ENCODE measurements around the gene SRPK2.

SRPK2 gene

DNA sequence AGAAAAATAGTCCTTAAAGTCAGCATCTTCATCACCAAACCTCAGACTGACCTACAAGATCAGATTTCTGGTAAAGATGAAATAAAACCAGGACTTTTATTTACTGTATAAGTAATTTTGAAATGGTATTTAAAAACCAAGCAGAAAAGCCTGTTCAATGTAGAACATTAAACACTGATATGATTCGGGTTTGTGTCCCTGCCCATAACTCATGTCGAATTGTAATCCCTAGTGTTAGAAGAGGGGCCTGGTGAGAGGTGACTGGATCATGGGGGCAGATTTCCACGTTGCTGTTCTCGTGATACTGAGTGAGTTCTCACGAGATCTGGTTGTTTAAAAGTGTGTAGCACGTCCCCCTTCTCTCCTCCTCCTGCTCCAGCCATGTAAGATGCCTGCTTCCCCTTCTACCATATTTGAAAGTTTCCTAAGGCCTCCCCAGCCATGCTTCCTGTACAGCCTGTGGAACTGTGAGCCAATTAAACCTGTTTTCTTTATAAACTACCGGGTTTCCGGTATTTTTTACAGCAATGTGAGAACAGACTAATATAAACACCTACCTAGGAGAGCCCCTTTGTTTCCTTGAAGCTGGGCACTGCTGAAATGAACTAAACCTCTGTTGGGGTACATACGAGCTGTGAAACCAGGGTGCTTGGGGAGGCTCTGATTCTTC is 254.6 kb downstream of the SRPK2 start:
- DNase-seq (ENCODE audit: low spot score), result no peak

DNA sequence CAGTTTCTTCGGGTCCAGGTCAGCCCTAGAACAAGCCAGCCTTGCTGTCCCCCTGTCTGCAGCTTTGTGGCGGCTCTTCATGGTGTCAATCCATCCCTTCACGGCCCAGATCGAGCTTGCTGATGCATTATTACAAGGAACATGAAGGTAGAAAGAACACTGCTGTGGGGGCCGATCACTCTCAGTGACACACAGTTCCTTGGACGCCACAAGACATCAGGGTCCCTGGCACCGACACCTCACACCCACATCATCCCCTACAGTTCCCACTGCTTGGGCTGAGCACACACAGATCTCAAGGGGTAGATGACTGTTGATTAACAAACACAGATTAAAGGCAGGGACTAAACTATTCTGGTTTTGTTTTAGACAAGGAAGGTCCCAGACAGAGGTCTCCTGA is 255.4 kb downstream of the SRPK2 start:
- no peak for DNase-seq (ENCODE audit: low spot score)

DNA sequence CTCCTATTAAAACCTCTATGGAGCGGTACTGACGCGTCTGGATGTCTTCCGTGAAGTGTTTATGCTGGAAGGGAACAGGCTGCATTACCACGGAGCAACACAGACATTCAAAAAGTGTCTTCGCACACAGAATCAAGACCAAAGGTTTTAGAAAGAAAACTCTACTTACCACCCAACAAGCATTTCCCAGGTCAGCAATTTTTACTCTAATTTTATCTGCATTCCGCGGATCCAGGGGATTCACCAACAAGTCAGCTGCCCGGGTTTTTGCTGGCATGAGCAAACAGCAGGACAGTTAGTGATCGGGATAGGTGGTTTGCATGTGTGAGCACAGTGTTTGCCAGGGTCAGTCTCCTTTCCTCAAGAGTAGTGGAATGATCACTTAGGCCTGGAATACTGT is 255.9 kb downstream of the SRPK2 start:
- no peak for DNase-seq (ENCODE audit: low spot score)

DNA sequence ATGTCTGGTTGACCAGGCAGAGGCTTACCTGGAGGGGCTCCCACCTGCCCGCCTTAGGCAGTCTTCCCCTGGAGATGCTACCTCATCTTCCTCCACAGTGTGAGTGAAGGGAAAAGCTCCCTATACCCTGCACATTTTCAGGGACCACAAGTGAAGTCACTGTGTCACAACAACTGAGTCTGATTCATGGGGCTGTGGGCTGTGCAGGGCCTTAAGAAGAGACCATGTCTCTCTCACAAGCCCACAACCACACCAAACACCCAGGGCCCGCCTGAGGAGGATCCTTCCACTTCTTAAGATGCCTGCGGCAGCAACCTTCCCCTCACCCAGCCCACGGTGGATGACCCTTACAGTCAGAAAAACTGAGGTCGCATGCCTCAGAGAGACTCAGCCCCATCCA is 256.4 kb downstream of the SRPK2 start:
- DNase-seq (ENCODE audit: low spot score), result no peak

DNA sequence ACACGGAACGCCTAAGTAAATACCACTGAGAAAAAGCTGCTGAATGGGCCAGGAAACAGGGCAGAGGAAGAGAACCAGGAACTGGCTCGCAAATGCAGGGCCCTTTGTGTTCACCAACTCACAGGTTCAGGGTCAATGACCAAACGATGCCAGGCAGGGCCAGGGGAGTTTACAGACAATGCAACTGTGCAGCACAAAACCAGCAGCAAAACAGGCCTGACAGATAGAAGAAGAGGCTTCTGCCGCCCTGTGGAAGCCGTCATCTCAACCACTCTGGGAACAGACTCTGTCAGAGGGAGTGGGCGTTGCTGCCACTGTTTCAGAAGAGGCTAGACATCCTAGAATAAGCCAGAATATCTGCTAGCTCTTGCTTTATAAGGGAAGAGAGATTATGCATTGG is 256.8 kb downstream of the SRPK2 start:
- DNase-seq (ENCODE audit: low spot score), result no peak

DNA sequence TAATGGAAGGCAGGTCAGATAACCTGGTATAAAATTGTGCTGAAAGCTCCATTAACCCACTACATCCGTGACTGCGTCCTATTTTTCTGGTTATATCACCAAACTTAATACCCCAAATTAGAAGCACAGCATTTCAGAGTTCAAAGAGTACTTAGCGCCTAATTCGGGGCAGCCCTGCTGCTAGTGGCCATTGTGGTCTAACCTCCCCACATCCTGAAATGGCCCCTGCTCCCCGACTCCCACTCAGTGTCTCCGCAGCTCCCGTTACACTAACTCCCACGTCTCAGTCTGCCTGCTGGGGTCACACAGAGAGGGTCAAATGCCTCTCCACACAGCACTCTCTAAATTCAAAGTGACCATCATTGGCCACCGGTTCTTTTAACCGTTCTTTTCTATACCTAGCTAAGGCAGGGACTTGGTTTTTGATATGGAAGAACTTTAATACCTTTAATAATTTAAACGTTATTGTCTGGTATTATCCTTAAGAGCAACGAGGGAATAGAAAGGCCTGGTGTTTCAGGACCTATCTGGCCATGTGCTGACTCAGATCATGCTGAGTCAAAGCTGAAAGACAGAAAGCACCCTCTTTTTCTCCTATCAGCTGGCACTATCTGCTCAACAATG is 257.6 kb downstream of the SRPK2 start:
- no peak for DNase-seq (ENCODE audit: low spot score)

DNA sequence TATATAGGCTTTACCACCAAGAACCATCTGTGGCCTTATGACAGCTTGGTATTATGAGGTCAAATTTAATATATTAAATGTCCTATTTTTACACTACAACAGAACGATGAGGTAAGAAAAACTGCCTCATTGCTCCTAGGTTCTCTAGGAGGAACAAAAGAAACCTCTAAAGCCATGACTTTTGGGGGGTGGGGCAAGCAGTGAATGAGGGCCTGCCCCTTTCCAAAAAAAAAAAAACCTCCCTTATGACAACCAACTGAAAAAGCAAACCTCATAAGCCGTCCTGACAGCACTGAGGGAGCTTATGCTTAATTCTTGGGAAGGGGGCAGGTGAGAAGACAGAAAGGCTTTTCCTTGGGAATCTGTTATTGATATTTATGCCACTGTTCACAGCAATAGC is 258.1 kb downstream of the SRPK2 start:
- no peak for DNase-seq (ENCODE audit: low spot score)

DNA sequence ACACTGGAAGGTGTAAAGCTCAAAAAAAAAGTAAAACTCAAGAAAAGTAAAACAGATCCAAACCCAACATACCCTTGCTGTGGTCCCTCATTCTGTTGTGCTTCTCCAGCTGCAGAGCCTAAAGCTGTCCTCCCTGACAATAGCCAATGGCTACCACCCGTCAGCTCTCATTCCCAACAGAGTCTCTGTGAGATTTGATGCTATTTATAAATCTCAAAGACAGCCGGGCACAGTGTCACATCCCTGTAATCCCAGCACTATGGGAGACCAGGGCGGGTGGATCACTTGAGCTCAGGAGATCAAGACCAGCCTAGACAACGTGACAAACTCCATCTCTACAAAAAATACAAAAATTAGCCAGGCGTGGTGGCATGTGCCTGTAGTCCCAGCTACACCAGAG is 258.7 kb downstream of the SRPK2 start:
- DNase-seq (ENCODE audit: low spot score), result no peak

DNA sequence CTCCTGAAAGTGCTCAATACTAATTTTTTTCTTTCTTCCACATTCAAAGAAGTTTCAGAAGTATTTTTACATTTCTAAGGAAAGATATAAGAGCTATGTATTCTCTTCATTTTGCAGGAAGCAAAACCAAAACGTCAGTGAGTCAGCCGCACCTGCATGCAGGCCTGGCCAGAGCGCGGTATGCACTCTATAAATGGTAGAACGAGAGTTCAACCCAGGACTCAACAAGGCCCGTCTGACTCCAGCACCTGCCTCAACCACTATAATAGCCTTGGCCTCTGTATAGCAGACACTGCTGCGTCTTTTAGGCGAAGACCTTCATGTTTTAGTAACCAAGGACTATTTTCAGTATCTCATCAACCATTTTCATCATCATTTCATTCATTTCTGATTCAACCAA is 261.5 kb downstream of the SRPK2 start:
- DNase-seq (ENCODE audit: low spot score), result no peak

DNA sequence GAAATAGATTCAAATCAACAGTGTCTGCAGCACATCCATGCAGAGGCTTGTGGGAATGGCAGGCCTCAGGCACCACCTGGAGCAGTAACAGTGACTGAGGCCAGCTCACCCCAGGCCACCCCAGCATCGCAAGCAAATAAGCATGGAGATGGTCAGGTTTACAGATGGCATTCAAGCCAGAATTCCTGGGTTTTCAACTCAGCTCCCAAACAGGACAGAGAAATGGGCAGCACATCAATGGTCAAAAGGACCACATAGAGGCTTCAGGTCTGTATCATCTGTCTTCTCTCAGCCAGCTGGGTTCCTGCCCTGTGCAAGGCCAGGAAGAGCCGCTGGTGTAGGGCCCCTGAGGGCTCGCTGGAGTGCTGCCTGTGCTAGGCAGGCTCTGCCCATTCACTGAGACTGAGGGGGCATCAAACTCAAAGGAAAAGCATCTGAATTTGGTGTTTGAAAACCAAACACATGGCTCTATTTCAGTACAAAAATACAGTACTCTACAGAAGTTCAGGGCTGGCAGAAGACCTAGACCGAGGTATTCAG is 262.2 kb downstream of the SRPK2 start:
- DNase-seq (ENCODE audit: low spot score), result no peak

DNA sequence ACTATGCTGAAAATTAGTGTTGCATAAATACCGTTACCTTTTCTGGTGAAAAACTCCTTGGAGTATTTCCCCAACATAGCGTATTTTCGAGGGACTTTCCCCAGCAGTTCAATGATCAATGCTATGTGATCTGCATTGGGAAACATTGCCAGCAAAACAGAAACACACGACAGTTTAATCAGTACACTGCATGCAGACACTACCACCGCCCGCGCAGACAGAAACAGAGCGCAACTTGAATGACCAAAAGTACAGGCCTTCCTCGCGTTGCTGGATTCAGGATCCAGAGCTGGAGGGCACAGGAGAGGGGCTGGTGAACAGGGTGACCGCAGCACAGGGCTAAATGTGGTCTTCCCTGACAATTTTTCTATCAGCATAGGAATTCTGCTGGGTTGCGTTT is 263.0 kb downstream of the SRPK2 start:
- DNase-seq (ENCODE audit: low spot score), result no peak

DNA sequence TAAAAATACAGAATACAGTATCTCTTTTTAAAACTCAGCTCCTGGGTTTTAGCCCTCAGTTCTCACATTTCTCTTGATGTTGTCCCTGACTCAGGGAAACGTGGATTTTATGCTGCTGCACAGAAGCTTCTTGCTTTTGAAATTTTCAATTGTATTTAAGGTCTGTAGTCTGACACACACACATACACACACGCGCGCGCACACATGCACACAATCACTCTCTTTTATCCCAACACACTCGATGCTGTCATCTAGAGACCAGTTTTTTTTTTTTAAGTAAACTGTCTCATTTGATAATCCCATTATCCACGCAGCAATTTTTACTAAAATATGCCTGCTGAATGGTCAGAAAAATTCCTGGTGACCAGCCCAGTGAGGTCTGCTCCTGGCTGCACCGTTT is 266.1 kb downstream of the SRPK2 start:
- DNase-seq (ENCODE audit: low spot score), result no peak

DNA sequence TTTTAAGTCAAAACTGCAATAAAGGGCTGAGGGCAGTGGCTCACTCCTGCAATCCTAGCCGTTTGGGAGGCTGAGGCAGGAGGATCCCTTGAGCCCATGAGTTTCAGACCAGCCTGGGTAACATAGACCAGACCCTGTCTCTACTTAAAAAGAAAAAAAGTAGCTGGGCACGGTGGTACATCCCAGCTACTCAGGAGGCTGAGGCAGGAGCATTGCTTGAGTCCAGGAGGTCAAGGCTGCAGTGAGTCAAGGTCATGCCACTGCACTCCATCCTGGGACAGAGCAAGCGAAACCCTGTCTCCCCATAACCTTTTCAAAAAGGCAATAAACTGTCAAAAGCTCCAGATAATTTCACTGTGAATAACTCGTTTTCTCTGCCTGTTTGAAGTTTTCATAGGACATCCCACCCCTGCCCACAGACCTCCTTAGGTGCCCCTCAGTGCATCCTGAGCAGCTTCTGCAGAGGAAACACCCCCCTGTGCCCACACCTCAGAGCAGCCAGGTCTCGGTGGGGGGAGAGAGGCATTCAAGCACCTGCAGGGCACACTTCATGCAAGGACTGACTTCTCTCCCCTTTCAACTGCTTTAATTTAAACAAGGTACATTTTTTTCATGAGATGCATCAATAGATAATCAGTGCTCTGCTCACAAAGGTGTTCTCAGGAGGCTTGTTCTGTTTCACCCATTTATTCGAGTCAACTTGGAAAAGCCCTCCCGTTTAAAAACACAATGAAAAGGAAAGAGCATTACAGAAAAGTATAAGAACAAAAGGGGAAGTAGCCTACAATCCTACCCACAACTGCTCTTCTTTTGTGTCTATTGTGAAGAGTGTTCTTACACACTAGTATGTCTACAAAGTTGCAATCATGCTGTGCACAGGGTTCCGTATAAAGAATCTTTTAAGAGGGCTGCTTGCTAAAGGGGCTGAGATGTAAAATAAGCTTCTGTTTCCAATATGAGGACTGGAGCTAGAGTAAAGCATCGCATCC is 269.8 kb downstream of the SRPK2 start:
- no peak for DNase-seq (ENCODE audit: low spot score)

DNA sequence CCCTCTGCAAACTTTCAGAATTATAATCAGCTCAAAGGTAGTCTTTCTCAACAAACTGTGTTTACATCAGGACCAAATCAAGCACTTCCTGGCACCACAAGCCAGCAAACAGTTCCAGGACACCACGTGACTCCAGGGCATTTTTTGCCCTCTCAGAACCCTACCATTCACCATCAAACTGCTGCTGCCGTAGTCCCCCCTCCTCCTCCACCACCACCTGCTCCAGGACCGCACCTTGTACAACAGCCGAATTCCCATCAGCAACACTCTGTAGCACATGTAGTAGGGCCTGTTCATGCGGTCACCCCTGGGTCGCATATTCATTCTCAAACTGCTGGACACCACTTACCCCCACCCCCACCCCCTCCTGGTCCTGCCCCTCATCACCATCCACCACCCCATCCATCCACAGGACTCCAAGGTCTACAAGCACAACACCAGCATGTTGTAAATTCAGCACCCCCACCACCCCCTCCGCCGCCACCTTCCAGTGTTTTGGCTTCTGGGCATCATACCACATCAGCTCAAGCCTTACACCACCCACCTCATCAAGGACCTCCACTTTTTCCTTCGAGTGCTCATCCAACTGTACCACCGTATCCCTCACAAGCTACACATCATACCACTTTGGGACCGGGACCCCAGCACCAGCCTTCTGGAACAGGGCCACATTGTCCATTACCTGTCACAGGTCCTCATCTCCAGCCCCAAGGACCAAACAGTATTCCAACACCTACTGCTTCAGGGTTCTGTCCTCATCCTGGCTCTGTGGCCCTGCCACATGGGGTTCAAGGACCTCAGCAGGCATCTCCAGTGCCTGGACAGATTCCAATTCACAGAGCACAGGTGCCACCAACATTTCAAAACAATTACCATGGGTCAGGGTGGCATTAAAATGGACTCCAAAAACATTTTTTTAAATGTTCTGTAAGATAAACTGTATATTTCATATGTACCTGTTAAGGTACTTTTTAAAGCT is 276.0 kb downstream of the SRPK2 start:
- no peak for DNase-seq (ENCODE audit: low spot score)

DNA sequence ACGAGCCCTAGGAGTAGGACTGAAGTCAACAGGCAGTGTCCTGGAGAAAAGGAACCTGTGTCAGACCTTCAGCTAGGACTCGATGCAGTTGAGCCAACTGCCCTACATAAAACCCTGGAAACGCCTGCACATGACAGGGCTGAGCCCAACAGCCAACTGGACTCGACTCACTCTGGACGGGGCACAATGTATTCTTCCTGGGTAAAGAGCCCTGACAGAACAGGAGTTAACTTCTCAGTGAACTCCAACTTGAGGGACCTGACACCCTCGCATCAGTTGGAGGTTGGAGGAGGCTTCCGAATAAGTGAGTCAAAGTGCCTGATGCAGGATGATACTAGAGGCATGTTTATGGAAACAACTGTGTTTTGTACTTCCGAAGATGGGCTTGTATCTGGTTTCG is 281.3 kb downstream of the SRPK2 start:
- DNase-seq (ENCODE audit: low spot score), result no peak

DNA sequence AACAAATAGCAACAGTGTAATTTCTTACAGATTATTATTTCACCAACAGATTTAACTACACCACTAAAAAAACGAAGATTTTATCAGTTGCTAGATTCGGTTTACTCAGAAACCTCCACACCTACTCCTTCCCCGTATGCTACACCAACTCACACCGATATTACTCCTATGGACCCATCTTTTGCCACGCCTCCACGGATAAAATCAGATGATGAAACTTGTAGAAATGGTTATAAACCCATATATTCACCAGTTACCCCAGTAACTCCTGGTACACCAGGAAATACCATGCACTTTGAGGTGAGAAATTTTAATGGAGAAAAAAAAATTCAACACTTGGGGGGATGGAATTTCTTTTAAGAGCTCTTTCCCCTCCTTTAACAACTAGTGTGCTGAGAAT is 282.2 kb downstream of the SRPK2 start:
- no peak for DNase-seq (ENCODE audit: low spot score)

DNA sequence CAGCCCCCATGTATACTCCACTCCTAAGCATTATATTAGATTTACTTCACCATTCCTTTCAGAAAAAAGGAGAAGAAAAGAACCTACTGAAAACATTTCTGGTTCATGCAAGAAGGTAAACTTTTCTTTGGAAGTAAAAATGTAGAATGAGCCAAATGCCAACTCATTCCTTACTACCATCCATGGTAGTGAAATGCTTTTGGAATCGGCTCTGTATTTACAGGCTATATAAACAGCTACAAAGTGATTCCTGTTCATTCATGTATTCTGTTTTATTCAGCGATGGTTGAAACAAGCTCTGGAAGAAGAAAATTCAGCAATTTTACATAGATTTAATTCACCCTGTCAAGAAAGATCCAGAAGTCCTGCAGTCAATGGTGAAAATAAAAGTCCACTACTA is 283.1 kb downstream of the SRPK2 start:
- DNase-seq (ENCODE audit: low spot score), result no peak

DNA sequence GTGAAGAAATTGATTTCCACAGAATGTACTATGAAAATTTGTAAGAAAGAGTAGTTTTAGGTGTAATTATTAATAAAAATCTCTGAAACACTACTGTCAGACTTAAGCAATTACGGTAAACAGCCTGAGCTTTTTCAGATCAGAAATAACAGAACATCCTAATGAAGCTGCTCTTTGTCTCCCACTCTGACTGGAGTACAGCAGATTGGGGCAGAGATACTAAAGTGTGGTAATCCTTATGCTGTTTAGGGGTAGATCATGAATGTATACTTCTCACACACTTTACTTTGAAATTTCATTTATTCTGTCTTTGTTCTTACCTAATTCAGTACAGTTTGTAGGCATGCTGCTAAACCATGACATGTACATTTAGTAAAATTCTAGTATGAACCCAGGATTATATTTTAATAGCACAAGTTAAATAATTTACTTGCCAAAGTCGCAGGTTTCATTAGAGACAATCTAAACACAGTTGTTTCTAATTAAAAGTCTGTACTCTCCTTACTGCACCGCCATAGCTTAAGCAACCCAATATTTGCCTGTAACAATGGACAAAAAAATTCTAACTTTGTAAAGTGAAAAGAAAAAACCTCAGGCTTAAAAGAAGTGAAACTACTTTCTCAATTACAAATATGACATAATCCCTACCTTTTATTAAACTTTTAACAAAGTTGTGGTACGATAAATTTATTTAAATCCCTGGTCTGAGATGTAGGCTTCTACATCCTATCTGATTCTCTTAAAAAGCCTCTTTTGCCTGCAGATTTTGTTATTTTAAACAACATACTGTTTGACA is 286.0 kb downstream of the SRPK2 start:
- DNase-seq (ENCODE audit: low spot score), result no peak

DNA sequence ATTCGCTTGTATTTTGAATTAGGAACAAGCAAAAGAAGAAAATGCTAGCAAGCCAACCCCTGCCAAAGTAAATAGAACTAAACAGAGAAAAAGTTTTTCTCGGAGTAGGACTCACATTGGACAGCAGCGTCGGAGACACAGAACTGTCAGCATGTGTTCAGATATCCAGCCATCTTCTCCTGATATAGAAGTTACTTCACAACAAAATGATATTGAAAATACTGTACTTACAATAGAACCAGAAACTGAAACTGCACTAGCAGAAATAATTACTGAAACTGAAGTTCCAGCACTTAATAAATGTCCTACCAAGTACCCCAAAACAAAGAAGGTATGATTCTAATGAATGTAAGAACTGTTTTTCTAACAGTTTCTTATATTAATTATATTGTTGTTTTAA is 286.9 kb downstream of the SRPK2 start:
- no peak for DNase-seq (ENCODE audit: low spot score)

DNA sequence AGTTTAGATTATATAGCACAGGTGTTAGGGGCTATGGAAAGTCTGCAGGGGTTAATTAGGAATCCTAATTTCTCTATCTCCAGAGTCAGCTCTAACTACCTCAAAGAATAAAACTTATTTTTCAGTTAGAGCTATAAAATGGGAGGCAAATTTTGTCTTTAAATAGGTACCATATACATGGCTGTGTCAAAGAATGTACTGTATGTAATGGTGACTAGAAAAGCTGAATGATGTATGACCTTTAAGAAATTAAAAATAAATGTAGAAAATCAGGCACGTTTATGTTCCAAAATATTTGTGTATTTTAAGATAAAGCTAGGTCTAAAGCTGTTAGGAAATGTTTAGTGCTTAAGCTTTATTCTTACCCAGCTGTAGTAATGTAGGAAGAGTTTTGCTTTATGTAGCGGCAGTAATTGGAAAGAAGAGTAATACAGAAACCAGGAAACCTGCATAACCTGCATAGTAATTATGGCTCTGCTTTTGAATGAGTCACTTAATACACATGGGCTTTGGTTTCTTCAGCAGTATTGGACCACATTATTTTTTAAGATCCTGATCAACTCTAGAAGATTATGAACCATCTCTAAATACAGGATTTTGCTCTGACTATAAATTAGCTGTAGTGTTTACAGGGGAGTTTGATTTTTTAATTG is 289.7 kb downstream of the SRPK2 start:
- no peak for DNase-seq (ENCODE audit: low spot score)

Measured in hematopoietic multipotent progenitor cell treated with erythropoietin and hydrocortisone succinate and interleukin-3 and kit ligand, for 15 days (in vitro differentiated cells).